ENCODE measurements around the gene PDE8A.

The PDE8A gene

GRCh38 chr15:85022860-85023403 is 41.3 kb downstream of the PDE8A start:
- no peak for TF ChIP-seq CTCF (IDR thresholded peaks at IDR 0.05)

- TF ChIP-seq CTCF (IDR thresholded peaks at IDR 0.05): no peak
Observed at GRCh38 chr15:85024003-85024402, 42.3 kb downstream of the PDE8A start.

- TF ChIP-seq CTCF (IDR thresholded peaks at IDR 0.05): no peak
Observed at GRCh38 chr15:85024509-85025336, 43.1 kb downstream of the PDE8A start.

GRCh38 chr15:85025516-85026251 is 44.0 kb downstream of the PDE8A start:
- no peak for TF ChIP-seq CTCF (IDR thresholded peaks at IDR 0.05)

- no peak for TF ChIP-seq CTCF (IDR thresholded peaks at IDR 0.05)
Observed at GRCh38 chr15:85026304-85027032, 44.8 kb downstream of the PDE8A start.

- TF ChIP-seq CTCF (IDR thresholded peaks at IDR 0.05): no peak
Observed at GRCh38 chr15:85027033-85027380, 45.4 kb downstream of the PDE8A start.

GRCh38 chr15:85027421-85027820 is 45.8 kb downstream of the PDE8A start:
- TF ChIP-seq CTCF (IDR thresholded peaks at IDR 0.05): no peak
